Measurements from ENCODE around the gene RFTN1.

RFTN1 gene

GRCh38 chr3:16355828-16356227 is 157.7 kb downstream of the RFTN1 start:
- TF ChIP-seq, protein P1, sequence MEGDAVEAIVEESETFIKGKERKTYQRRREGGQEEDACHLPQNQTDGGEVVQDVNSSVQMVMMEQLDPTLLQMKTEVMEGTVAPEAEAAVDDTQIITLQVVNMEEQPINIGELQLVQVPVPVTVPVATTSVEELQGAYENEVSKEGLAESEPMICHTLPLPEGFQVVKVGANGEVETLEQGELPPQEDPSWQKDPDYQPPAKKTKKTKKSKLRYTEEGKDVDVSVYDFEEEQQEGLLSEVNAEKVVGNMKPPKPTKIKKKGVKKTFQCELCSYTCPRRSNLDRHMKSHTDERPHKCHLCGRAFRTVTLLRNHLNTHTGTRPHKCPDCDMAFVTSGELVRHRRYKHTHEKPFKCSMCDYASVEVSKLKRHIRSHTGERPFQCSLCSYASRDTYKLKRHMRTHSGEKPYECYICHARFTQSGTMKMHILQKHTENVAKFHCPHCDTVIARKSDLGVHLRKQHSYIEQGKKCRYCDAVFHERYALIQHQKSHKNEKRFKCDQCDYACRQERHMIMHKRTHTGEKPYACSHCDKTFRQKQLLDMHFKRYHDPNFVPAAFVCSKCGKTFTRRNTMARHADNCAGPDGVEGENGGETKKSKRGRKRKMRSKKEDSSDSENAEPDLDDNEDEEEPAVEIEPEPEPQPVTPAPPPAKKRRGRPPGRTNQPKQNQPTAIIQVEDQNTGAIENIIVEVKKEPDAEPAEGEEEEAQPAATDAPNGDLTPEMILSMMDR (IDR thresholded peaks at IDR 0.05; ENCODE audit: insufficient read depth, missing control alignments), result no peak
- FAIRE-seq, result no peak

GRCh38 chr3:16354291-16354690 is 159.2 kb downstream of the RFTN1 start:
- TF ChIP-seq, protein P1 (IDR thresholded peaks at IDR 0.05; ENCODE audit: insufficient read depth, missing control alignments), result no peak
- no peak for DNase-seq (ENCODE audit: insufficient read length, low spot score)
- FAIRE-seq, result no peak

More at GRCh38 chr3:16355828-16356227, 157.7 kb downstream of the RFTN1 start:
- DNase-seq (ENCODE audit: insufficient read length, low spot score), result no peak

- no peak for DNase-seq (ENCODE audit: insufficient read length, low spot score)
- FAIRE-seq, result no peak
- TF ChIP-seq, protein P1 (IDR thresholded peaks at IDR 0.05; ENCODE audit: insufficient read depth, missing control alignments), result no peak
Observed at GRCh38 chr3:16352428-16352827, 161.1 kb downstream of the RFTN1 start.

DNA sequence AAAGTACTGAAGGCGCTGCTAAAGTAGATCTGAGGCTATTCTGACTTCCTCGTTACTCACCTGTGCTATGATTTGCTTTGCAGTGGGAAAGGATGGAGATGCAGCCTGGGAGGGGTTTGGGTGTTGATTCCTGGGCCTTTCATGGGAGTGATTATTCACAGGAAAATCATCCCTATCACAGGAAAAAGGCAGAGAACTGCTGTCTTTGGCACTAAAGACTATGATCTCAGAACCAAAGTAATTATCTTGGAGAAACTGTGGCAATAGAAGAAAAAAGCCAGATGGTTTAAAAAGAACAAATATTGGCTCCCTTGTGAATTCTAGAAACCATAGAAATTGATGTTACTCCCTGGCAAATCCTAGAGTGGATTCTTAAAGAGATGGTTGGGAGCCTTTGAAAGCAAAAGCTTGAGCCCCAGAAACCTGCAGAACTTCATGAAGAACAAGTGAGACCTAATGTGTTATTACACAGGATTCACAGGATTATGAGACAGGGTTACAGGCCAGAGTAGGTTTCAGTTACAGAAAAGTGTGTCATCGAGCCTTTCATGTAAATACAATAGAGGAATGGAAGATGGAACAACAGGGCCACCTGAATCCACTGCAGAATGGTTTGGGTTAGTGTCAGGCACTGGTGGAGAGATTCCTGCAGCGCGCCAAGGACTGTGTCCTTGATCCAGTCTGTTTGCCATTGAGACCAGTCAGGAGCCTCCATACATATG is 162.7 kb downstream of the RFTN1 start:
- FAIRE-seq (no peak), DNase-seq (ENCODE audit: insufficient read length, low spot score) (no peak)
- TF ChIP-seq, protein P1 (IDR thresholded peaks at IDR 0.05; ENCODE audit: insufficient read depth, missing control alignments), result no peak

- FAIRE-seq (no peak), DNase-seq (ENCODE audit: insufficient read length, low spot score) (no peak)
- TF ChIP-seq, protein P1 (IDR thresholded peaks at IDR 0.05; ENCODE audit: insufficient read depth, missing control alignments), result no peak
Observed at GRCh38 chr3:16349986-16350596, 163.4 kb downstream of the RFTN1 start.

GRCh38 chr3:16347548-16347947 is 166.0 kb downstream of the RFTN1 start:
- FAIRE-seq, result no peak
- TF ChIP-seq, protein P1 (IDR thresholded peaks at IDR 0.05; ENCODE audit: insufficient read depth, missing control alignments), result no peak
- no peak for DNase-seq (ENCODE audit: insufficient read length, low spot score)
